ENCODE data around the gene MYL12B. TPM values are rescaled to one million over a fixed set of nuclear protein-coding genes. Genes with fewer than 3 reads are reported as not detected.

MYL12B gene
- 423 and 523 TPM in 2 replicates for total RNA-seq

DNA sequence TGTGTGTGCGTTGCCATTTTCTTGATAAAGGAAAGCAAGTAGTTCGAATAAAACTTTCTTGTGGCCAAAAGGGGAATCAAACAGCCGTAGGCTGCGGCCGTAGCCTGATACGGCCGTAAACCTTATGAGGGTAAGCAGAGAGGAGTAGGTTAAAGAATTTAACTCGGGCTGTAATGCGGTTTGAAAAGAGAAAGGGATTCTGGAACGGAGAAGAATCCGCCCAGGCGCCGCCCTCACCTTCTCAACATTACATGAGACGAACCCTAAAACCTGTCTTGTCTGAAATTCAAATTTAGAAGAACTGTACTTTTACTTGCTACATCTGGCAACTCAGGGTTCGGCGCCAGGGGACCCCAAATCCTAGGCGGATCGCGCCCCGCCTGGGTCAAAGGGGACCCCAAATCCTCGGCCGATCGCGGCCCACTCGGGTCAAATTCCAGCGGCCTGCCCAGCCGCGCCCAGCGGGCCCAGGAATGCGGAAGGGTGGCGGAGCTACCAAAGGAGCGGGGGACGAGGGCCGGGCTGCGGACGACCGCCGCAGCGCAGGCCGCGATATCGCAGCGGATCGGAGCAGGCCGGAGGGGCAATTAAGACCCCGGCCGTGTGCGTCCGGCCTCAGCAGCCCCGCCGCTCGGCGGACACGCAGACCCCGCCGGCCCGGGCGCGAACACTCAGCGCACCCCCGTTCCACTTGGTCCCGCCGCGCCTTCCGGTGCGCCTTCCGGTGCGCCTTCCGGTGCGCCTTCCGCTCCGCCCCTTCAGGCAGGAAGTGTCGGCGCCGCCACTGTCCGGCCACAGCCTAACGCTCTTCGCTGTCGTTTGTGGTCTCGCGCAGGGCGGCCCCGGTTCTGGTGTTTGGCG is at the start of gene MYL12B:
MYL12B (plus strand) TSS at position 761 of the 861 bp plus-strand sequence. CDS start 10,766 bp downstream, outside the sequence.

DNA sequence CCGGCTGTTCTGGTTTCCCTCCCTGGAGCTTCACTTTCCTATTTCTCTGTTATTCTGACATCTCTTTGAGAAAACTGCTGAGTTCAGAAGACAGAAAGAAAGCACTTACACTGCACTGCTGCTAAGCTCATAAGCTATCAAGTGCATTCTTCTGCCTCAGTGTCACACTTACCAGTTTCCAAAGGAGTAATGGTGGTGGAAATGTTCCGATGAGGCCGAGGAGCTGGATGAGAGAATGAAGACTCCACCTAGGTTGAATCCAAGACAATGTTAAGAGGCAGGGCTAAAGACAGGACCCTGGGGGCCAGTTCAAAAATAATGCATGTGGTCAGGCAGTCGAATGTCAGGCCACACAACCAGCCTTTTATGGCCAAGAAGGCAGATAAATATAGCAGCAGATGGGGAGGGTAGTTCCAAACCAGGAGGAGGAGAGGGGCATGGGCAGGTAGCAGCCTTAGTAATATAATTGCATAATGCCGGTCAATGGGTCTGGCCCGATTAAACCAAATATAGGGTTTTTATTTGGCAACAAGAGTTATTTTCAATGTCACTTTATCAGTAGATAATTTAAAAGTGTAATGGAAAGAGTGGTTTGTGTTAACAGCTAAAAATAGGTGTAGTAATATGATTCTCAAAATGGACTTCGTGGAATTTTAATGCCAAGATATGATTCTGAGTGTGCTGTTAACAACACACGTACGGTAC is 42.1 kb upstream of the MYL12B start, which contains the start of gene MYOM1:
MYOM1 (minus strand) TSS at position 338 of the 705 bp plus-strand sequence. CDS start 4,745 bp downstream, outside the sequence.

DNA sequence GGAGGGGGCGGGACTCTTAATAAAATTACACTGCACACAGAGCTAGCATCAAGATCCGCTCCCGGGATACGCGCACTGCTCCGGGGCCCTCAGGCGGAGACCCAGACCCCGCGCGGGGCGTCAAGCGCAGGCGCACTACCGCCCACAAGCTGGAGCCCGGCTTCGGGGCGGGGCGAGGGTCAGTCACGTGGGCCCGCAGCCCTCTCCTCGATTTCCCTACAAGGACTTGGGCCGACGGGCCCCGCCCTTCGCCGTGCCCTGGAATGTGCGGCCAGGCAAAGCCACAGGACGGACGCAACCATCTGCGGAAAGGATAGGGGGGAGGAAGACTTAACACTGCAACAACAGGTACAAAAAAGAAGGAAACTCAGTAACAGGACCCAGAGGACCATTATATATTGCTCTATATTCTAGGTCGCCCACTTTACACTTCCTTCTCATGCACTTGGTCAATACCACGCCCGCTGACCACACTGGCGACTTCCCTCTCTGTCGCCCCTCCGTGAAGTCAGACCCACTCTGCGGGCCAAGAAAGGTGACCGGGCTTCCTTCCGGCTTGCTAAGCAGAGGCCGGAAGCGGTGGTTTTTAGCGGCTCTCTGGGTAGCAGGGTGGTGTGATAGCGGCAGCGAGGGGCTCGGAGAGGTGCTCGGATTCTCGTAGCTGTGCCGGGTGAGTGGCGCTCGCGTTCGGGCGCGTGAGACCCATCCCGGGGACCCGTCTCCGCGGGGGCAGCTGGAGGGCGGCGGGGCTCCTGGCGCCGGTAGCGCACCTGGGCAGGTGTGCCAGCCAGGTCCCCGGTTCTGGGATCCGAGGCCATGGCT is 14.5 kb upstream of the MYL12B start, which contains the start of gene MYL12A:
MYL12A (plus strand) TSS at position 562 of the 822 bp plus-strand sequence. CDS start 5,447 bp downstream, outside the sequence.

Other genes starting within 250 kb of the MYL12B start
- 25.7 and 38.6 TPM in 2 replicates for gene LPIN2, start 249.0 kb upstream of the MYL12B start, total RNA-seq
- 0.38 and 5.6 TPM in 2 replicates for gene MYOM1, start 42.2 kb upstream of the MYL12B start, total RNA-seq
- 1,015 and 1,197 TPM in 2 replicates for gene MYL12A, start 14.3 kb upstream of the MYL12B start, total RNA-seq
- gene TGIF1, start 188.0 kb downstream of the MYL12B start, total RNA-seq = 97.0 and 280 TPM in 2 replicates